ENCODE data around the gene SGMS2. TPM values are rescaled to one million over a fixed set of nuclear protein-coding genes. Genes with fewer than 3 reads are reported as not detected.

The SGMS2 gene
- total and polyA plus RNA-seq, 9 of the 15 experiments (the other 6 are each of a cell fraction or from before 2014, with no cell fraction given), result 0.07 to 0.25 (median 0.11) TPM; not detected in 5

DNA sequence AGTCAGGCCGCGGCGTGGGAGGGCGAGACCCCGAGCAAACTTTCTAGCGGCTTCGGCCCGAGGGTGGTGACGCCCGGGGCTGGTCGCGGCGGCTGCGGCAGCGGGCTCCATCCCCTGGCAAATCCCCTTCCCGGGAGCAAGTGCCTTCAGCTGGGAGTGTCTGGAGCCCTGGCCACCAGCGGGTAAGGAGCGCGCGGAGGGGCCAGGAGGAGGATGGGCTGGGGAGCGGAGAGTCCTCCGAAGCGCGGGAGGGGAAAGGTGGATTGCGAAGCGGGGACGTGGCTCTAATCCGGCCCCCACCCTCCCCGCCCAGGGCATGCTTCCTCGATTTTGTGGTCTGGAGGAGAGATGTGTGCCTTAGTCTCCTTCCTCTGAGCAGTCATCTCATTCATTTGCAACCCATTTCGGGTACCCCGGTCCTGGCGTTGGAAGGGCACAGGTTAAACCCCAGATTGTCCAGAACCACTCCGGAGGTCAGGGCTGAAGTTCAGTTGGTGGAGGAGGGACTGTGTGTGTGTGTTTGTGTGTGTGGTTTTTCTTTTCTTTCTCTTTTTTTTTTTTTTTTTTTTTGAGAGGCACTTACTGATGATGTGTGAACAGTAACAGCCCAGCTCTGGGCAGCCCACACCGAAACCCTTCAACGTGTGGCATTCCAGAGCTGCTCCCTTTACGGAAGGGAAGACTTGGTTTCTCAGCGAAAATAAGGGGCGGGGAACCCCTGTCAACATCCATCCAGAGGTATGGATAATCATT, 516 bp downstream of the SGMS2 start:
- no TSS peak for BruUV-seq (replicated peaks)
- peaks cover 28 to 35% of the 10 kb centered on the region in 2 experiments for H3K27me3 ChIP-seq (ENCODE audit: control insufficient read depth in 2 of 2, insufficient read depth in 2 of 2, low read length in 2 of 2)
- no peak overlapping the region for H2AFZ ChIP-seq (ENCODE audit: low read depth, low read length)
- intact Hi-C loops (cut with micrococcal nuclease) (no loop called here), in situ Hi-C loops (cut with MboI) (no loop called here)
- no peak overlapping the region for H3K27ac ChIP-seq (ENCODE audit: extremely low read depth, low read depth, low read length)
- 2% methylated on average over 29 of the region's 39 CpGs for WGBS (ENCODE audit: insufficient coverage, low coverage, missing lambda C conversion rate)
- POLR2A ChIA-PET, result interaction anchor here (1.3 kb wide), 1 partner anchor 31 kb away, joined by 3 read pairs; no protein-coding TSS in a partner anchor
- H3K4me3 ChIP-seq, result peak overlapping the region; percentile 18; the same call in 1 of the 2 replicates
- H3K36me3 ChIP-seq (ENCODE audit: control insufficient read depth, insufficient read depth, low read length), result no peaks in the 10 kb centered on the region
- TF ChIP-seq PCBP1 (IDR thresholded peaks at IDR 0.05; ENCODE audit: low read depth, low read length, poor library complexity, severe bottlenecking), result peak; percentile 44
- no peak for TF ChIP-seq TARDBP (IDR thresholded peaks at IDR 0.05)
- TF ChIP-seq, protein P1, sequence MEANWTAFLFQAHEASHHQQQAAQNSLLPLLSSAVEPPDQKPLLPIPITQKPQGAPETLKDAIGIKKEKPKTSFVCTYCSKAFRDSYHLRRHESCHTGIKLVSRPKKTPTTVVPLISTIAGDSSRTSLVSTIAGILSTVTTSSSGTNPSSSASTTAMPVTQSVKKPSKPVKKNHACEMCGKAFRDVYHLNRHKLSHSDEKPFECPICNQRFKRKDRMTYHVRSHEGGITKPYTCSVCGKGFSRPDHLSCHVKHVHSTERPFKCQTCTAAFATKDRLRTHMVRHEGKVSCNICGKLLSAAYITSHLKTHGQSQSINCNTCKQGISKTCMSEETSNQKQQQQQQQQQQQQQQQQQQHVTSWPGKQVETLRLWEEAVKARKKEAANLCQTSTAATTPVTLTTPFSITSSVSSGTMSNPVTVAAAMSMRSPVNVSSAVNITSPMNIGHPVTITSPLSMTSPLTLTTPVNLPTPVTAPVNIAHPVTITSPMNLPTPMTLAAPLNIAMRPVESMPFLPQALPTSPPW (CRISPR knock-in tag; IDR thresholded peaks at IDR 0.05), result peak; percentile 13; the same call in 1 of the 2 replicates
- TF ChIP-seq, protein P2, sequence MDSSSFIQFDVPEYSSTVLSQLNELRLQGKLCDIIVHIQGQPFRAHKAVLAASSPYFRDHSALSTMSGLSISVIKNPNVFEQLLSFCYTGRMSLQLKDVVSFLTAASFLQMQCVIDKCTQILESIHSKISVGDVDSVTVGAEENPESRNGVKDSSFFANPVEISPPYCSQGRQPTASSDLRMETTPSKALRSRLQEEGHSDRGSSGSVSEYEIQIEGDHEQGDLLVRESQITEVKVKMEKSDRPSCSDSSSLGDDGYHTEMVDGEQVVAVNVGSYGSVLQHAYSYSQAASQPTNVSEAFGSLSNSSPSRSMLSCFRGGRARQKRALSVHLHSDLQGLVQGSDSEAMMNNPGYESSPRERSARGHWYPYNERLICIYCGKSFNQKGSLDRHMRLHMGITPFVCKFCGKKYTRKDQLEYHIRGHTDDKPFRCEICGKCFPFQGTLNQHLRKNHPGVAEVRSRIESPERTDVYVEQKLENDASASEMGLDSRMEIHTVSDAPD (CRISPR knock-in tag; IDR thresholded peaks at IDR 0.05), result no peak
- no peak for TF ChIP-seq ARHGAP35 (IDR thresholded peaks at IDR 0.05; ENCODE audit: partially characterized antibody)
- TF ChIP-seq FUS (optimal IDR thresholded peaks at IDR 0.05; ENCODE audit: low read depth, low read length), result no peak
- no peak for TF ChIP-seq DNMT1 (IDR thresholded peaks at IDR 0.05)
- TF ChIP-seq POLR3A (IDR thresholded peaks at IDR 0.05; ENCODE audit: borderline replicate concordance, extremely low read depth, insufficient read depth, insufficient read length), result no peak
- TF ChIP-seq MAFF (IDR thresholded peaks at IDR 0.05; ENCODE audit: low read length), result no peak
- no peak for TF ChIP-seq E2F6 (IDR thresholded peaks at IDR 0.05; ENCODE audit: borderline replicate concordance in 1 of 2, extremely low read depth in 1 of 2, insufficient read depth in 1 of 2, insufficient read length in 1 of 2, low read depth in 1 of 2, low read length in 1 of 2, poor library complexity in 1 of 2, severe bottlenecking in 1 of 2)
- peak; percentile 35; the same call in 2 of the 3 replicates for ATAC-seq
- no peaks in the 10 kb centered on the region for H3K79me2 ChIP-seq (ENCODE audit: control insufficient read depth, insufficient read depth, low read length)
- H3K9me3 ChIP-seq (replicated peaks; ENCODE audit: control insufficient read depth, insufficient read depth, low read depth, low read length), result no peaks in the 10 kb centered on the region
- H3K4me2 ChIP-seq (ENCODE audit: insufficient read depth, low read length), result no peak overlapping the region; the same call in 1 of the 2 replicates
- no peaks in the 10 kb centered on the region for H4K20me1 ChIP-seq (replicated peaks; ENCODE audit: control insufficient read depth, insufficient read depth, low read length)
- CTCF ChIA-PET (ENCODE audit: low intra/inter-chr PET ratio), result no interaction called here
- H3K4me1 ChIP-seq (replicated peaks in 1 of 2; ENCODE audit: control insufficient read depth in 2 of 2, insufficient read depth in 2 of 2, low read length in 2 of 2), result peaks cover 0 to 11% of the 10 kb centered on the region in 2 experiments; a peak in 2 of 5 replicates
- peak overlapping the region in 1 of 2 experiments; percentile 17; a peak in 1 of 4 replicates for H3K9ac ChIP-seq (ENCODE audit: insufficient read depth in 1 of 2, low read depth in 2 of 2, low read length in 2 of 2)
- DNase-seq (ENCODE audit: extremely low read depth in 1 of 4, low spot score in 3 of 4), result peak in 1 of 4 experiments; percentile 8
- FAIRE-seq, result no peak
- H3K9me1 ChIP-seq (ENCODE audit: control insufficient read depth, insufficient read depth, low read length), result no peaks in the 10 kb centered on the region
